Astrocyte (in vitro differentiated cells and primary cell): Measurements from ENCODE around the gene PDK3.

Experiments
- CTCF ChIP-seq: IDR thresholded peaks from 2 replicates; pipeline ENCODE4 v1.5.1; 2011; ENCODE audit warnings: low read depth, mild to moderate bottlenecking, inconsistent platforms, low read length, moderate library complexity; ENCODE audit not compliant: insufficient read depth
- EZH2 ChIP-seq: IDR thresholded peaks from 2 replicates; pipeline ENCODE4 v1.6.1; 2012; ENCODE audit warnings: mild to moderate bottlenecking, low read length, inconsistent platforms; ENCODE audit not compliant: insufficient read depth

GRCh38 chrX:24464836-24465531, at the start of gene PDK3:
- TF ChIP-seq CTCF (no peak), EZH2 (no peak)
